Ishikawa (cell line): ENCODE measurements around the gene NFIB.

Experiments used
- CEBPB ChIP-seq: IDR thresholded peaks from 2 replicates; pipeline ENCODE4 v1.6.1; 2012
- CREB1 ChIP-seq: IDR thresholded peaks from 2 replicates; pipeline ENCODE4 v1.6.1; 2012; ENCODE audit warnings: low read depth
- EGR1 ChIP-seq: IDR thresholded peaks from 2 replicates; pipeline ENCODE4 v1.6.1; 2012
- EP300 ChIP-seq: IDR thresholded peaks from 2 replicates; pipeline ENCODE4 v1.6.1; 2012; ENCODE audit warnings: borderline replicate concordance
- FOXM1 ChIP-seq: IDR thresholded peaks from 2 replicates; pipeline ENCODE4 v1.6.1; 2012; ENCODE audit warnings: low read depth, borderline replicate concordance
- NFIC ChIP-seq: IDR thresholded peaks from 2 replicates; pipeline ENCODE4 v1.6.1; 2012
- RAD21 ChIP-seq: IDR thresholded peaks from 2 replicates; pipeline ENCODE4 v1.6.1; 2012; ENCODE audit warnings: low read depth
- REST ChIP-seq: IDR thresholded peaks from 2 replicates; pipeline ENCODE4 v1.6.1; 2012; ENCODE audit warnings: low read depth, mild to moderate bottlenecking
- TAF1 ChIP-seq: IDR thresholded peaks from 2 replicates; pipeline ENCODE4 v1.6.1; 2012; ENCODE audit warnings: low read depth, mild to moderate bottlenecking
- TCF12 ChIP-seq: IDR thresholded peaks from 2 replicates; pipeline ENCODE4 v1.6.1; 2012; ENCODE audit warnings: low read depth
- TEAD4 ChIP-seq: IDR thresholded peaks from 2 replicates; pipeline ENCODE4 v1.6.1; 2012
- YY1 ChIP-seq: IDR thresholded peaks from 2 replicates; pipeline ENCODE4 v1.6.1; 2012; ENCODE audit warnings: low read depth
- ZBTB7A ChIP-seq: IDR thresholded peaks from 2 replicates; pipeline ENCODE4 v1.6.1; 2012; ENCODE audit warnings: low read depth
- TF ChIP-seq, protein P1 (sequence below): IDR thresholded peaks from 2 replicates; pipeline ENCODE4 v1.6.1; 2012
- TF ChIP-seq, protein P2 (sequence below): IDR thresholded peaks from 2 replicates; pipeline ENCODE4 v1.6.1; 2012

Gene NFIB

DNA sequence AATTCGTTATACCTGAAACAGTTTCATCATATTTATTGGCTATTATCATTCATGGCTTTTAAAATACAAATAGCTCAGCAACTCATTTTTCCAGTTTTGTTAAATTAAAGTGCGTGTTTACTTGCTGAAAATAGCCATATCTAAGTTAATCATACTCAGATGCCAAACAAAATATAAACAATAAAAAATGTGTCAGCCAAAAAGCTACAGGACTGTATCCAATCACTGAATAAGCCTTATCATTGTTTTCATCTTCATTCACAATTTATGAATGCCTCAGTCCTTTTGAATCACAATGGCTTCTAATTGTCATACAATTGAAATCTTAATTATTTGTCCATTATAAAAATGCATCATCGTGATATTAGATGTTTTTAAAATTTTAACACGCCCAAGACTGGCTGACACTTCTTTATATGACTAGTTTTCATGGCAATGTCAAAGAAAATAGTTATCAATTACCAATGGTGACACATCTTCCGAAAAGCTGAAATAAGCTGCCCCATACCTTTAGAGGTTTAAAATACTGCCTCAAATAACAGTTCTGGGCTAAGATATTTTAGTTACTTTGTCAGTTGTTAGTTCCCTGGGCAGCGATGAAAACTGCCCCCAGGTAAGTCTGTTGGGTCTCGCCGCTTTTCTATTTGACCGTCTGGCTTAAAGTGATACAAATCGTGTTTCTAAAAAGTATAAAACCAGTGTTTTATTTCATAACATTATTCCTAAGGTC lies 1.8 kb downstream of the NFIB start:
- TF ChIP-seq, protein P1, sequence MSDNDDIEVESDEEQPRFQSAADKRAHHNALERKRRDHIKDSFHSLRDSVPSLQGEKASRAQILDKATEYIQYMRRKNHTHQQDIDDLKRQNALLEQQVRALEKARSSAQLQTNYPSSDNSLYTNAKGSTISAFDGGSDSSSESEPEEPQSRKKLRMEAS, result no peak
- TF ChIP-seq EP300 (no peak), TEAD4 (no peak), NFIC (no peak), CREB1 (no peak), RAD21 (no peak), TAF1 (no peak)
- TF ChIP-seq, protein P2, sequence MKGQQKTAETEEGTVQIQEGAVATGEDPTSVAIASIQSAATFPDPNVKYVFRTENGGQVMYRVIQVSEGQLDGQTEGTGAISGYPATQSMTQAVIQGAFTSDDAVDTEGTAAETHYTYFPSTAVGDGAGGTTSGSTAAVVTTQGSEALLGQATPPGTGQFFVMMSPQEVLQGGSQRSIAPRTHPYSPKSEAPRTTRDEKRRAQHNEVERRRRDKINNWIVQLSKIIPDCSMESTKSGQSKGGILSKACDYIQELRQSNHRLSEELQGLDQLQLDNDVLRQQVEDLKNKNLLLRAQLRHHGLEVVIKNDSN, result no peak

DNA sequence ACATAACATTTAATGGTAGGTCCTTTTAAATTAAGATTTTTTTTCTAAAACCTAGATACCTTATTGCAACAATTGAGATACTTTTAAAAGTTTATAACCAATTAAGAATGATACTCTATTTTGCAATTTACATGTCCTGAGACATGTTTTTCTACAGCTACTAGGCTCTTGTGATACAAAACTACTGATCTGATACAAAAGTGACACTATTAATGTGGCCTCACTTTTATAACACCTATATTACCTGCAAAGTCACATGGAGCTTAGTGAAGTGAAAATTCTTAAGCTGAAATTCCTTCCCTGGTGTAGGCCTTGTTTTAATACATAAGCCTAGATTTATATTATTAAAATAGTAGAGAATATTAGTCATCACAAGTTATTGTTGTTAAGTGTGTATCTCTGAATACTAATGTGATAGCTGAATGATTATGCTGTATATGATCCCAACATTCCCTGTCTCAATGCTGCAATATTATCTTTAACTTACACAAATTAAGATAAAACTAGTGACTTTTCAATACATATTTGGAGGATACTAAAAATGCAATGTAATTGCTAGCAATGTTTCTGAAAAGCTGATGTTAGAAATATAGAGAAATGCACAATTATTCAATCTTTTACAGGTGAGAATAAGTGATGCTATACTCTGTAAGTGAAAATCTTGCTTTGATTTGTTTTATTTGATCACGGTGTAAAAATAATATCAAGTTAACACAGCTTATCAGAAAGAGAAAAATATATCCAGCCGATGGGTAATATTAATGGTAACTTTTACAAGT lies 2.6 kb downstream of the NFIB start:
- TF ChIP-seq EGR1 (no peak), NFIC (no peak), YY1 (no peak), FOXM1 (no peak), TAF1 (no peak), ZBTB7A (no peak), CREB1 (no peak), TCF12 (no peak), RAD21 (no peak)
- TF ChIP-seq, protein P1, result no peak
- TF ChIP-seq, protein P2, result no peak

DNA sequence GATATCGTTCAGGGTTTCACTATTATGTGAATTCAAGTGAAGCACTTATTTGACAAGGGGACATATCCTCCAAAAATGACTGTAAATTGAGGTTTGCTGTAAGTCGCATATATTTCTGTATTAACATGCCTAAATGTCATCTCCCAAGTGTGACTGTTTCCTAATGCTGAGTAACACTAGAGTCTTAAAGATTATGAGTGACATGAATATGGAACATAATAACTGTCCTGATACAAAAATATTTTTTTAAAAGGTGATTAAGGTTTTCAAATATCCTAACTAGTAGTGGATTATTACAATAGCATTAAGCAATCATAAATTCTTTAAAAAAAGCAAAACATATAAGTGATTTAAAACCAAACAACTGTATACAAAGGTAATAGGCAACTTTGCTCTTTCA lies 3.6 kb downstream of the NFIB start:
- TF ChIP-seq EGR1 (no peak), ZBTB7A (no peak)

- no peak for TF ChIP-seq CREB1
- TF ChIP-seq, protein P2, result no peak
- no peak for TF ChIP-seq TCF12
- no peak for TF ChIP-seq FOXM1
- TF ChIP-seq, protein P1, result no peak
- TF ChIP-seq TEAD4, result no peak
- TF ChIP-seq EP300, result no peak
- no peak for TF ChIP-seq REST
- no peak for TF ChIP-seq TAF1
- TF ChIP-seq EGR1, result no peak
- no peak for TF ChIP-seq YY1
- no peak for TF ChIP-seq RAD21
- no peak for TF ChIP-seq ZBTB7A
- no peak for TF ChIP-seq CEBPB
- no peak for TF ChIP-seq NFIC
Observed at GRCh38 chr9:14309403-14309802, 4.5 kb downstream of the NFIB start.

DNA sequence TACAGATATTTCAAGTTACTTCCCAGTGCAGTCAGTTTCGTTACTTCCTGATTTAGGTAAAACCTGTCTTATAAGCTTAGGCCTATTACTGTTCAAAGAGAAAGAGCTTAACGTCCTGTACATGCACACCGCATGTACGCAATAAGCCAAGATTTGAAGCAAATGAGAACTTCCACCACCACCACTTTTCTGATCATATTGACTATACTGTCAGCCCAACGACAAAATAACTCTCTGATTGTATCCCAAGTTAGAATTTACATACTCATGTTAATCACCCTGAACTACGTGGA lies 5.1 kb downstream of the NFIB start:
- TF ChIP-seq ZBTB7A (no peak), TAF1 (no peak), EGR1 (no peak), TEAD4 (no peak), REST (no peak)
